ENCODE measurements around the gene TMED9. TPM values are rescaled to one million over a fixed set of nuclear protein-coding genes. Genes with fewer than 3 reads are reported as not detected.
"Not testable (repeated sequence)": the region's sequence is repeated elsewhere in the genome, so short reads cannot be mapped to it uniquely, and the experiment has no call there.

TMED9 gene
- total RNA-seq, 4 donors from 2014 or later = 83.3 to 97.1 (median 95.8) TPM

DNA sequence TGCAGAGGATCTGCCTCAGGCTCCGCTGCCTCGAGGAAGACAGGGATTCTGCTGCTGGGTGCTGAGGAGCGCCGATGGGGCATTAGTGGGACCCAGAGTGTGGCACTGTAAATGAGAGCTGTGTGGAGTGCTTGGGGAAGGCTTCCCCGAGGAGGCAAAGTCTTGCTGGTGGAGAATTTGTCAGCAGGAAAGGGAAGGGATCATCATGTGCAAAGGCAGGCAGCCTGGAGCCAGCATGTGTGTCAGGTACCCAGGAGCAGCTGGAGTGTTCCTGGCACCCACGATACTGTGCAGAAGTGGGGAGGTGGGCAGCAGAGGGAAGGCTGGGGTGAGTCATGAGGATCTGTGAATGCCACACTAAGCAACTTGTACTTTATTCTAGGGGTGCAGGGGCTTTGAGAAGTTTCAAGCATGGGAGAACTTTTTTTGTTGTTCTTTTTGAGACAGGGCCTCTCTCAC is 20.2 kb downstream of the TMED9 start:
- peaks cover 0 to 46% (median 0%) of the 10 kb centered on the region in 3 donors for H3K36me3 ChIP-seq
- no peak overlapping the region for H3K4me3 ChIP-seq
- peaks cover 0 to under 1% (median 0%) of the 10 kb centered on the region in 4 donors for H3K9me3 ChIP-seq
- DNase-seq (ENCODE audit: low spot score in 2 of 2) = no peak
- TF ChIP-seq POLR2A (IDR thresholded peaks at IDR 0.05) (no peak), EP300 (IDR thresholded peaks at IDR 0.05) (no peak)
- TF ChIP-seq, protein P1, sequence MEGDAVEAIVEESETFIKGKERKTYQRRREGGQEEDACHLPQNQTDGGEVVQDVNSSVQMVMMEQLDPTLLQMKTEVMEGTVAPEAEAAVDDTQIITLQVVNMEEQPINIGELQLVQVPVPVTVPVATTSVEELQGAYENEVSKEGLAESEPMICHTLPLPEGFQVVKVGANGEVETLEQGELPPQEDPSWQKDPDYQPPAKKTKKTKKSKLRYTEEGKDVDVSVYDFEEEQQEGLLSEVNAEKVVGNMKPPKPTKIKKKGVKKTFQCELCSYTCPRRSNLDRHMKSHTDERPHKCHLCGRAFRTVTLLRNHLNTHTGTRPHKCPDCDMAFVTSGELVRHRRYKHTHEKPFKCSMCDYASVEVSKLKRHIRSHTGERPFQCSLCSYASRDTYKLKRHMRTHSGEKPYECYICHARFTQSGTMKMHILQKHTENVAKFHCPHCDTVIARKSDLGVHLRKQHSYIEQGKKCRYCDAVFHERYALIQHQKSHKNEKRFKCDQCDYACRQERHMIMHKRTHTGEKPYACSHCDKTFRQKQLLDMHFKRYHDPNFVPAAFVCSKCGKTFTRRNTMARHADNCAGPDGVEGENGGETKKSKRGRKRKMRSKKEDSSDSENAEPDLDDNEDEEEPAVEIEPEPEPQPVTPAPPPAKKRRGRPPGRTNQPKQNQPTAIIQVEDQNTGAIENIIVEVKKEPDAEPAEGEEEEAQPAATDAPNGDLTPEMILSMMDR (IDR thresholded peaks at IDR 0.05) = no peak
- 80 to 85% methylated on average over 6 of the region's 6 CpGs for WGBS, 2 donors
- no peaks in the 10 kb centered on the region for H3K27me3 ChIP-seq
- H3K4me1 ChIP-seq = peaks cover 0 to 7% (median under 1%) of the 10 kb centered on the region in 4 donors
- H3K27ac ChIP-seq = no peak overlapping the region

DNA sequence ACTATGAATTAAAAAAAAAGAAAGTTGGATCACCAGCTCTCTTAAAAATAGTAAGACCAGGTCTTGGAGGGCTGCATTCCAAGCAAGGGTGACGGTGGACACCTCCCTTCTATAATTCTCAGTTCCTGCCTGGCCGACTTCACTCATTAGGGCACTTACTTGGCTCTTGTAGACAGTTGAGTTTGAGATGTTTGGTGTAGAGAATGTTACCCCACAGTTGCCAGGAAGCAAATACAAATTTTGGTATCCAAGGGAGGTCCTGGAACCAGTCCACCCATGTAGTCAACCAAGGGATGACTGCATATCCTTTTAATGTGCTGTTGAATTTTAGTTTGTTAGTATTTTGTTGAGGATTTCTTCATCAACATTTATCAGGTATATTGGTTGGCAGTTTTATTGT is 28.6 kb downstream of the TMED9 start:
- H3K36me3 ChIP-seq = peaks cover 0 to 87% (median 13%) of the 10 kb centered on the region in 3 donors
- H3K4me1 ChIP-seq = no peaks in the 10 kb centered on the region
- DNase-seq (ENCODE audit: low spot score in 2 of 2) = no peak
- WGBS, 2 donors = 81 to 96% methylated on average over 2 of the region's 2 CpGs
- no peaks in the 10 kb centered on the region for H3K27me3 ChIP-seq
- TF ChIP-seq, protein P1 (IDR thresholded peaks at IDR 0.05) = no peak
- TF ChIP-seq POLR2A (IDR thresholded peaks at IDR 0.05) (no peak), EP300 (IDR thresholded peaks at IDR 0.05) (no peak)
- H3K9me3 ChIP-seq = peaks cover 0 to 3% (median 0%) of the 10 kb centered on the region in 4 donors
- no peak overlapping the region for H3K27ac ChIP-seq
- no peak overlapping the region for H3K4me3 ChIP-seq

DNA sequence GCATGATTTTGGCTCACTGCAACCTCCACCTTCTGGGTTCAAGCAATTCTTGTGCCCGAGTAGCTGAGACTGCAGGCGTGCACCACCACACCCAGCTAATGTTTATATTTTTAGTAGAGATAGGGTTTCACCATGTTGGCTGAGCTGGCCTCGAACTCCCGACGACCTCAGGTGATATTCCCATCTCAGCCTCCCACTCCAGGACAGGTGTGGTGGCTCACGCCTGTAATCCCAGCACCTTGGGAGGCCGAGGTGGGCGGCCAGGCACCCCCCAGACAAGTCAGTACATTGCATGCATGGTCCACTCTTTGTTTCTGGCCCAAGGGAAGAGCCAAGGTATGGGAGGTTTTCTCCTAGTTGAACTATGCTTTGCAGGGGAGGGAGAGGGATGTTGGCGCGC is 32.2 kb downstream of the TMED9 start:
- 96 to 97% methylated on average over 10 of the region's 10 CpGs for WGBS, 2 donors
- DNase-seq (ENCODE audit: low spot score in 2 of 2); H3K9me3 ChIP-seq; H3K27ac ChIP-seq; H3K4me3 ChIP-seq; H3K4me1 ChIP-seq; H3K27me3 ChIP-seq: not testable (repeated sequence)
- H3K36me3 ChIP-seq = peaks cover 0 to 77% (median 0%) of the 10 kb centered on the region in 3 donors

DNA sequence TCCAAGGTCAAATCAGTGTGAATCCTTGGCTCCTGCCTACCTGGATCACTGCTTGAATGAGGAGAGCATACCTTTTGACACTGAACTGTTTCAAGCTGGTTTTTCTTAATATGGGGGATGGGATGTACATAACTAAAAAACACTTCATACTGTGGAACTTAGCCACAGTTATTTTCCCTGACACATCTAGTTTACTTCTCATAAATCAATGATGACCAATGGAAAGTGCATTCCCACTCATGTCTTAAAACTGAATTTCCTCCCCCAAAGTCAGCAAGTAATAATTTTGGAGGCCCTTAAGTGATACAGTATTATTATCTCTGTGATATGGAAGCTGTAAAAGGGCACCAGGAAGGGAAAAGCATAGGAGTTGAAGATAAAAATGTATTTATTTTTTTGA is 38.2 kb downstream of the TMED9 start:
- H3K4me3 ChIP-seq; H3K4me1 ChIP-seq; H3K9me3 ChIP-seq; DNase-seq (ENCODE audit: low spot score in 2 of 2); H3K27ac ChIP-seq; H3K27me3 ChIP-seq: not testable (repeated sequence)
- peaks cover 0 to 24% (median 0%) of the 10 kb centered on the region in 3 donors for H3K36me3 ChIP-seq

DNA sequence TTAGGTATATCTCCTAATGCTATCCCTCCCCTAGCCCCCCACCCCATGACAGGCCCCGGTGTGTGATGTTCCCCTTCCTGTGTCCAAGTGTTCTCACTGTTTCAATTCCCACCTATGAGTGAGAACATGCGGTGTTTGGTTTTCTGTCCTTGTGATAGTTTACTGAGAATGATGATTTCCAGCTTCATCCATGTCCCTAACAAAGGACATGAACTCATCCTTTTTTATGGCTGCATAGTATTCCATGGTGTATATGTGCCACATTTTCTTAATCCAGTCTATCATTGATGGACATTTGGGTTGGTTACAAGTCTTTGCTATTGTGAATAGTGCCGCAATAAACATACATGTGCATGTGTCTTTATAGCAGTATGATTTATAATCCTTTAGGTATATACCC is 42.9 kb downstream of the TMED9 start:
- WGBS, 2 donors = 97 to 100% methylated on average over 3 of the region's 3 CpGs
- H3K36me3 ChIP-seq = not testable (repeated sequence)

DNA sequence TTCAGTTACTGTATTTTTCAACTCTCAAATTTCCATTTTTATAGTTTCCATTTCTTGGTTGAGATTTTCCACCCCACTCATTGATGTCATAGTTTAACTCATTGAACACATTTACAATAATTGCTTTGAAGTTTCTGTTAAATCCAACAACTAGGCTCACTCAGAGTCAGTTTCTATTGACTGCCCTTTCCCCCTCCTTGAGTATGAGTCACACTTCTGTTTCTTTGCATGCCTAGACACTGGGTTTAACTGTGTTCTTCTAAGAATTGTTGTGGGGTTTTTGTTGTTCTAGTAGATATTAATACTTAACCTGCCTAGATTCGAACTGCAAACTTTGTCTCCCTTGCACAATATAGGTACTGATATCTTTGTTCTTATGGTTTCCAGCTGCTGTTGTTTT is 53.5 kb downstream of the TMED9 start:
- not testable (repeated sequence) for H3K4me1 ChIP-seq; DNase-seq (ENCODE audit: low spot score in 2 of 2); H3K27me3 ChIP-seq; H3K4me3 ChIP-seq; H3K9me3 ChIP-seq; H3K27ac ChIP-seq
- WGBS, 2 donors = 67% methylated on average over 1 of the region's 1 CpG; no CpG with 5 or more reads in 1 of the 2 donors
- H3K36me3 ChIP-seq = peaks cover 0 to 13% (median 0%) of the 10 kb centered on the region in 3 donors

More for the DNA sequence above, 42.9 kb downstream of the TMED9 start:
- not testable (repeated sequence) for H3K4me3 ChIP-seq; H3K27me3 ChIP-seq; H3K9me3 ChIP-seq; H3K4me1 ChIP-seq; DNase-seq (ENCODE audit: low spot score in 2 of 2); H3K27ac ChIP-seq

Other genes starting within 250 kb of the TMED9 start
- gene LMAN2, start 240.5 kb upstream of the TMED9 start, total RNA-seq = 100 to 1,000 TPM; 144 to 179 (median 154) TPM
- 10 to 100 TPM; 10.2 to 29.6 (median 16.4) TPM for gene RGS14, start 234.3 kb upstream of the TMED9 start, total RNA-seq
- not detected for gene SLC34A1, start 207.8 kb upstream of the TMED9 start, total RNA-seq
- not detected for gene PFN3, start 191.5 kb upstream of the TMED9 start, total RNA-seq
- 1 to 10 TPM in 1 of 4 donors, under 1 TPM in 1, not detected in 2; 0.59 to 4.5 TPM for gene F12, start 182.6 kb upstream of the TMED9 start, total RNA-seq
- 10 to 100 TPM; 19.4 to 26.4 (median 23.2) TPM for gene GRK6, start 165.5 kb upstream of the TMED9 start, total RNA-seq
- 10 to 100 TPM in 1 of 4 donors, 1 to 10 TPM in 3; 5.1 to 11.2 (median 7.5) TPM for gene PRR7, start 145.4 kb upstream of the TMED9 start, total RNA-seq
- 100 to 1,000 TPM in 3 of 4 donors, 10 to 100 TPM in 1; 89.8 to 139 (median 111) TPM for gene DBN1, start 118.6 kb upstream of the TMED9 start, total RNA-seq
- gene PDLIM7, start 94.6 kb upstream of the TMED9 start, total RNA-seq = 100 to 1,000 TPM in 1 of 4 donors, 10 to 100 TPM in 3; 78.0 to 138 (median 89.9) TPM
- gene DOK3, start 82.4 kb upstream of the TMED9 start, total RNA-seq = 10 to 100 TPM in 3 of 4 donors, 1 to 10 TPM in 1; 7.8 to 20.1 (median 11.5) TPM
- gene DDX41, start 75.2 kb upstream of the TMED9 start, total RNA-seq = 100 to 1,000 TPM in 2 of 4 donors, 10 to 100 TPM in 2; 85.3 to 139 (median 105) TPM
- gene FAM193B, start 37.6 kb upstream of the TMED9 start, total RNA-seq = 100 to 1,000 TPM in 3 of 4 donors, 10 to 100 TPM in 1; 82.4 to 152 (median 115) TPM
- 10 to 100 TPM; 13.6 to 41.1 (median 29.8) TPM for gene B4GALT7, start 7.9 kb downstream of the TMED9 start, total RNA-seq
- gene FAM153A, start 190.7 kb downstream of the TMED9 start, total RNA-seq = 10 to 100 TPM in 2 of 4 donors, 1 to 10 TPM in 2; 2.1 to 15.7 (median 9.7) TPM

Measured in tibial nerve (tissue), 4 donors.